Measurements from ENCODE around the gene PCDHB10. TPM values are rescaled to one million over a fixed set of nuclear protein-coding genes. Genes with fewer than 3 reads are reported as not detected.
"Not testable (repeated sequence)": the region's sequence is repeated elsewhere in the genome, so short reads cannot be mapped to it uniquely, and the experiment has no call there.

The PCDHB10 gene
- total RNA-seq, 1 donor from 2014 or later, result 1.8 TPM

DNA sequence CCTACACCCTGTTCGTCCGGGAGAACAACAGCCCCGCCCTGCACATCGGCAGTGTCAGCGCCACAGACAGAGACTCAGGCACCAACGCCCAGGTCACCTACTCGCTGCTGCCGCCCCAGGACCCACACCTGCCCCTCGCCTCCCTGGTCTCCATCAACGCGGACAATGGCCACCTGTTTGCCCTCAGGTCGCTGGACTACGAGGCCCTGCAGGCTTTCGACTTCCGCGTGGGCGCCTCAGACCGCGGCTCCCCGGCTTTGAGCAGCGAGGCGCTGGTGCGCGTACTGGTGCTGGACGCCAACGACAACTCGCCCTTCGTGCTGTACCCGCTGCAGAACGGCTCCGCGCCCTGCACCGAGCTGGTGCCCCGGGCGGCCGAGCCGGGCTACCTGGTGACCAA lies 3.5 kb upstream of the PCDHB10 start:
- DNase-seq, result not testable (repeated sequence)

- DNase-seq, result not testable (repeated sequence)
These were observed 3.0 kb upstream of the PCDHB10 start for GRCh38 chr5:141189131-141189530.

DNA sequence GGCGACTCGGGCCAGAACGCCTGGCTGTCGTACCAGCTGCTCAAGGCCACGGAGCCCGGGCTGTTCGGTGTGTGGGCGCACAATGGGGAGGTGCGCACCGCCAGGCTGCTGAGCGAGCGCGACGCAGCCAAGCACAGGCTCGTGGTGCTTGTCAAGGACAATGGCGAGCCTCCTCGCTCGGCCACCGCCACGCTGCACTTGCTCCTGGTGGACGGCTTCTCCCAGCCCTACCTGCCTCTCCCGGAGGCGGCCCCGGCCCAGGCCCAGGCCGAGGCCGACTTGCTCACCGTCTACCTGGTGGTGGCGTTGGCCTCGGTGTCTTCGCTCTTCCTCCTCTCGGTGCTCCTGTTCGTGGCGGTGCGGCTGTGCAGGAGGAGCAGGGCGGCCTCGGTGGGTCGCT lies 2.2 kb downstream of the PCDHB10 start:
- not testable (repeated sequence) for DNase-seq

- DNase-seq, result no peak
These were observed 4.2 kb downstream of the PCDHB10 start for GRCh38 chr5:141196363-141196762.

- no peak for DNase-seq
These were observed 7.4 kb downstream of the PCDHB10 start, which contains the start of gene PCDHB11 for GRCh38 chr5:141199359-141200235. Gene PCDHB11, plus strand, starts transcription at chr5:141199627. Its CDS starts 148 bp downstream, at chr5:141199775.

DNA sequence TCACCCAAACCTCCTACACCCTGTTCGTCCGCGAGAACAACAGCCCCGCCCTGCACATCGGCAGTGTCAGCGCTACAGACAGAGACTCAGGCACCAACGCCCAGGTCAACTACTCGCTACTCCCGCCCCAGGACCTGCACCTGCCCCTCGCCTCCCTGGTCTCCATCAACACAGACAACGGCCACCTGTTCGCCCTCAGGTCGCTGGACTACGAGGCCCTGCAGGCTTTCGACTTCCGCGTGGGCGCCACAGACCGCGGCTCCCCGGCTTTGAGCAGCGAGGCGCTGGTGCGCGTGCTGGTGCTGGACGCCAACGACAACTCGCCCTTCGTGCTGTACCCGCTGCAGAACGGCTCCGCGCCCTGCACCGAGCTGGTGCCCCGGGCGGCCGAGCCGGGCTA lies 9.0 kb downstream of the PCDHB10 start:
- DNase-seq, result not testable (repeated sequence)

- DNase-seq, result not testable (repeated sequence)
These were observed 9.5 kb downstream of the PCDHB10 start for GRCh38 chr5:141201646-141202045.

GRCh38 chr5:141208478-141208877 lies 16.3 kb downstream of the PCDHB10 start, which contains the start of gene PCDHB12:
Gene PCDHB12, plus strand, starts transcription at chr5:141208719. Its CDS starts 189 bp downstream, at chr5:141208908.
- no peak for DNase-seq

DNA sequence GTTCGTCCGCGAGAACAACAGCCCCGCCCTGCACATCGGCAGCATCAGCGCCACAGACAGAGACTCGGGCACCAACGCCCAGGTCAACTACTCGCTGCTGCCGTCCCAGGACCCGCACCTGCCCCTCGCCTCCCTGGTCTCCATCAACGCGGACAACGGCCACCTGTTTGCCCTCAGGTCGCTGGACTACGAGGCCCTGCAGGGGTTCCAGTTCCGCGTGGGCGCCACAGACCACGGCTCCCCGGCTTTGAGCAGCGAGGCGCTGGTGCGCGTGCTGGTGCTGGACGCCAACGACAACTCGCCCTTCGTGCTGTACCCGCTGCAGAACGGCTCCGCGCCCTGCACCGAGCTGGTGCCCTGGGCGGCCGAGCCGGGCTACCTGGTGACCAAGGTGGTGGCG lies 18.1 kb downstream of the PCDHB10 start:
- not testable (repeated sequence) for DNase-seq

DNA sequence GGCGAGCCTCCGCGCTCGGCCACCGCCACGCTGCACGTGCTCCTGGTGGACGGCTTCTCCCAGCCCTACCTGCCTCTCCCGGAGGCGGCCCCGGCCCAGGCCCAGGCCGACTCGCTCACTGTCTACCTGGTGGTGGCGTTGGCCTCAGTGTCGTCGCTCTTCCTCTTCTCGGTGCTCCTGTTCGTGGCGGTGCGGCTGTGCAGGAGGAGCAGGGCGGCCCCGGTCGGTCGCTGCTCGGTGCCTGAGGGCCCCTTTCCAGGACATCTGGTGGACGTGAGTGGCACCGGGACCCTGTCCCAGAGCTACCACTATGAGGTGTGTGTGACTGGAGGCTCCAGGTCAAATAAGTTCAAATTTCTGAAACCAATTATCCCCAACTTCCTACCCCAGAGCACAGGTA lies 18.7 kb downstream of the PCDHB10 start:
- DNase-seq, result not testable (repeated sequence)

GRCh38 chr5:141213656-141214339 lies 21.6 kb downstream of the PCDHB10 start, which contains the start of gene PCDHB13:
Gene PCDHB13, plus strand, starts transcription at chr5:141213919. Its CDS starts 205 bp downstream, at chr5:141214124.
- DNase-seq, result not testable (repeated sequence)

- not testable (repeated sequence) for DNase-seq
These were observed 22.4 kb downstream of the PCDHB10 start for GRCh38 chr5:141214583-141214982.

GRCh38 chr5:141215504-141215903 lies 23.4 kb downstream of the PCDHB10 start:
- DNase-seq, result not testable (repeated sequence)

- not testable (repeated sequence) for DNase-seq
These were observed 23.9 kb downstream of the PCDHB10 start for GRCh38 chr5:141216035-141216434.

DNA sequence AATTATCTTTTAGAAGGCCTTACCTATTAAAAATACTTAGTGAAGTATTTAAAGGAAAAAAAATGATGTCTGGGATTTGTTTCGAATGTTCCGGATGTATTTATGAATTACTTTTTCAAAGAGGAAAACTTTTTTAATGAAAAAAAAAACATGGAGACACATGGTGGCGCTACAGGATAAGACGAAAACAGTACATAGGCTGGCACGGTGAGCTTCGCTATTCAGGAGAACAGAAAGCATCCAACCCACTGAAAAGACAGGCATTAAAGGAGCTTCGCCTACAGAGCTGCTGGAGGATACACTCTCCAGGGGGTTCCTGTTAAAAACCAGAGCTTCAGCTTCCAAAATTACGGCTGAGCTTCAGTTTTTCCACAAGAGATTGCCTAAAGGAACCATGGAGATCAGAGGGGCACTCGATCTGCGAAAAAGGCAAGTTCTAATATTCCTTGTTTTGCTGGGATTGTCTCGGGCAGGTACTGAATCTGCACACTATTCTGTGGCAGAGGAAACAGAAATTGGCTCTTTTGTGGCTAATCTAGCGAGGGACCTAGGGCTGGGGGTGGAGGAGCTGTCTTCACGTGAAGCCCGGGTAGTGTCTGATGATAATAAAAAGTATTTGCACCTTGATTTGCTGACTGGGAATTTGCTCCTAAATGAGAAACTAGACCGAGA lies 31.1 kb downstream of the PCDHB10 start, which contains the start of gene PCDHB14:
TSS of gene PCDHB14 (plus strand) at position 232 of the 672 bp plus-strand sequence. CDS start at position 395, 163 bp downstream.
- DNase-seq, result no peak

- DNase-seq, result not testable (repeated sequence)
These were observed 32.7 kb downstream of the PCDHB10 start for GRCh38 chr5:141224844-141225243.

- not testable (repeated sequence) for DNase-seq
These were observed 33.3 kb downstream of the PCDHB10 start for GRCh38 chr5:141225421-141225820.

GRCh38 chr5:141234109-141234667 lies 42.0 kb downstream of the PCDHB10 start:
- DNase-seq, result no peak

DNA sequence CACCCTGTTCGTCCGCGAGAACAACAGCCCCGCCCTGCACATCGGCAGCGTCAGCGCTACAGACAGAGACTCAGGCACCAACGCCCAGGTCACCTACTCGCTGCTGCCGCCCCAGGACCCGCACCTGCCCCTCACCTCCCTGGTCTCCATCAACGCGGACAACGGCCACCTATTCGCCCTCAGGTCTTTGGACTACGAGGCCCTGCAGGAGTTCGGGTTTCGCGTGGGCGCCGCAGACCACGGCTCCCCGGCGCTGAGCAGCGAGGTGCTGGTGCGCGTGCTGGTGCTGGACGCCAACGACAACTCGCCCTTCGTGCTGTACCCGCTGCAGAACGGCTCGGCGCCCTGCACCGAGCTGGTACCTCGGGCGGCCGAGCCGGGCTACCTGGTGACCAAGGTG lies 43.8 kb downstream of the PCDHB10 start:
- DNase-seq, result not testable (repeated sequence)

DNA sequence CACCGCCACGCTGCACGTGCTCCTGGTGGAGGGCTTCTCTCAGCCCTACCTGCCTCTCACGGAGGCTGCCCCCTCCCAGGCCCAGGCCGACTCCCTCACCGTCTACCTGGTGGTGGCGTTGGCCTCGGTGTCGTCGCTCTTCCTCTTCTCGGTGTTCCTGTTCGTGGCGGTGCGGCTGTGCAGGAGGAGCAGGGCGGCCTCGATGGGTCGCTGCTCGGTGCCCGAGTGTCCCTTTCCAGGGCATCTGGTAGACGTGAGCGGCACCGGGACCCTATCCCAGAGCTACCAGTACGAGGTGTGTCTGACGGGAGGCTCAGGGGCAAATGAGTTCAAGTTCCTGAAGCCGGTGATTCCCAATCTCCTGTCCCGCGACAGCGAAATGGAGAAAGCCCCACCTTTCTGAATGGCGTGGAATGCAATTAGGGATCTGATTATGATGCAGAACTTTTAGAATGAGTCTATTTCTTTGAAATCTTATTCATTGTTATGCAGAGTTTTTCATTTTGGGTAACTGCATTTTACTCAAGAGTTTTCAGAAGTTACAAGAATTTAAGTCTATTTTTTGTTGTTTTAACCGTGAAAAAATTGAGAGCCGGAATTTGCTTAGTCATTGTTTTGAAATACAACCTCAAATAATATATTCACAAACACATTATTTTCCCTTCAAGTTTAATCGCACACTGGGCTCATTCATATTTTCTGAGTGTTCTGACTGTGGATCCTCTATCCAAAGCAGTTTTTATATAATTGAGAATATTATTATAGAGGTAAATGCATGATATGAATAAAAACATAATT lies 44.6 kb downstream of the PCDHB10 start:
- DNase-seq, result no peak

- DNase-seq, result no peak
These were observed 49.3 kb downstream of the PCDHB10 start for GRCh38 chr5:141241496-141241895.
